IMR-90 (cell line): ENCODE measurements around the gene ATP2B2. TPM values are rescaled to one million over a fixed set of nuclear protein-coding genes. Genes with fewer than 3 reads are reported as not detected.

Source experiments
- ATAC-seq: fragments of 200-7000 bp; cut with Tn5 transposase; 2 replicates; pipeline ENCODE4 v1.9.1; 2020; ENCODE audit warnings: low read depth, mild to moderate bottlenecking, moderate library complexity
- BruUV-seq: library from RNA; stranded (reverse); fragments of 400-500 nt; replicated peaks from 2 replicates; lab custom pipeline; 2021; lab: Mats Ljungman, UMichigan
- CTCF ChIA-PET: fragments of 300-600 bp; formaldehyde crosslinking; extraction: SDS; loops from one replicate; lab custom pipeline; 2021; ENCODE audit warnings: antibody characterized with exemption; lab: Yijun Ruan, JAX
- POLR2A ChIA-PET: fragments of 300-600 bp; sonication (Branson Sonifier 250); formaldehyde crosslinking; loops from one replicate; lab custom pipeline; 2022; ENCODE audit warnings: antibody characterized with exemption; ENCODE audit not compliant: unreplicated experiment; lab: Charles Lee
- DNase-seq: peaks from one replicate; pipeline ENCODE4 v3.0.0; 2013
- H2AFZ ChIP-seq: replicated peaks from 2 replicates; pipeline ENCODE3; 2013; ENCODE audit warnings: low read length, mild to moderate bottlenecking; ENCODE audit not compliant: poor library complexity
- H2AK5ac ChIP-seq: 2 replicates; pipeline ENCODE4 v1.6.1; 2013; ENCODE audit warnings: low read depth, low read length, inconsistent platforms
- H2AK9ac ChIP-seq: replicated peaks from 2 replicates; pipeline ENCODE3; 2013; ENCODE audit warnings: mild to moderate bottlenecking, low read depth, low read length, moderate library complexity; ENCODE audit not compliant: poor library complexity
- H2BK120ac ChIP-seq: 2 replicates; pipeline ENCODE4 v1.6.1; 2013; ENCODE audit warnings: low read depth, low read length, inconsistent platforms
- H2BK15ac ChIP-seq: 3 replicates; pipeline ENCODE4 v1.6.1; 2013; ENCODE audit warnings: low read depth, low read length, inconsistent platforms
- H2BK20ac ChIP-seq: 2 replicates; pipeline ENCODE4 v1.6.1; 2013; ENCODE audit warnings: low read depth, mild to moderate bottlenecking, inconsistent platforms, low read length, moderate library complexity
- H2BK5ac ChIP-seq: 2 replicates; pipeline ENCODE4 v1.6.1; 2013; ENCODE audit warnings: mild to moderate bottlenecking, low read depth, low read length, inconsistent platforms; ENCODE audit not compliant: poor library complexity, severe bottlenecking
- H3K14ac ChIP-seq: replicated peaks from 2 replicates; pipeline ENCODE4 v1.6.1; 2013; ENCODE audit warnings: low read depth, low read length, inconsistent platforms
- H3K18ac ChIP-seq: 2 replicates; pipeline ENCODE4 v1.6.1; 2013; ENCODE audit warnings: low read depth, low read length, control low read depth
- H3K23ac ChIP-seq: 2 replicates; pipeline ENCODE4 v1.6.1; 2013; ENCODE audit warnings: low read depth, low read length, inconsistent platforms
- H3K27ac ChIP-seq: 2 replicates; pipeline ENCODE4 v1.5.1; 2013; ENCODE audit warnings: mild to moderate bottlenecking, control low read depth, low read length; ENCODE audit not compliant: insufficient read depth
- H3K27me3 ChIP-seq: 2 replicates; pipeline ENCODE4 v1.6.1; 2013; ENCODE audit warnings: low read length; ENCODE audit not compliant: control insufficient read depth, insufficient read depth
- H3K36me3 ChIP-seq: 2 replicates; pipeline ENCODE4 v1.6.1; 2013; ENCODE audit warnings: low read length, mixed read lengths; ENCODE audit not compliant: control insufficient read depth, insufficient read depth
- H3K4ac ChIP-seq: 2 replicates; pipeline ENCODE4 v1.6.1; 2013; ENCODE audit warnings: low read depth, low read length, inconsistent platforms
- H3K4me1 ChIP-seq: 2 replicates; pipeline ENCODE4 v1.6.1; 2013; ENCODE audit warnings: low read length, mixed read lengths; ENCODE audit not compliant: control insufficient read depth, insufficient read depth
- H3K4me2 ChIP-seq: 2 replicates; pipeline ENCODE4 v1.6.1; 2013; ENCODE audit warnings: low read depth, mild to moderate bottlenecking, control low read depth, low read length, moderate library complexity
- H3K4me3 ChIP-seq: 2 replicates; pipeline ENCODE4 v1.5.1; 2013; ENCODE audit warnings: low read depth, mild to moderate bottlenecking, control low read depth, low read length, moderate library complexity; ENCODE audit not compliant: insufficient read depth
- H3K56ac ChIP-seq: 2 replicates; pipeline ENCODE4 v1.6.1; 2013; ENCODE audit warnings: low read length, inconsistent platforms; ENCODE audit not compliant: insufficient read depth; ENCODE audit errors: extremely low read depth
- H3K79me1 ChIP-seq, 2 experiments: 2 replicates each; pipeline ENCODE4 v1.6.1; 2013; ENCODE audit warnings: low read length in 2 of 2, inconsistent platforms in 1 of 2, low read depth in 1 of 2
- H3K9ac ChIP-seq: 2 replicates; pipeline ENCODE4 v1.6.1; 2013; ENCODE audit warnings: low read depth, low read length, control low read depth
- H3K9me1 ChIP-seq: 2 replicates; pipeline ENCODE4 v1.6.1; 2013; ENCODE audit warnings: low read length, inconsistent platforms; ENCODE audit not compliant: insufficient read depth
- H3K9me3 ChIP-seq: 2 replicates; pipeline ENCODE4 v1.6.1; 2013; ENCODE audit warnings: low read length; ENCODE audit not compliant: control insufficient read depth, insufficient read depth
- H4K20me1 ChIP-seq: 2 replicates; pipeline ENCODE4 v1.6.1; 2013; ENCODE audit warnings: low read length, inconsistent platforms; ENCODE audit not compliant: insufficient read depth
- H4K5ac ChIP-seq: 2 replicates; pipeline ENCODE4 v1.6.1; 2013; ENCODE audit warnings: mild to moderate bottlenecking, low read depth, low read length, control low read depth
- H4K8ac ChIP-seq, 2 experiments: 2 replicates each; pipeline ENCODE4 v1.6.1; 2013; ENCODE audit warnings: low read depth in 2 of 2, low read length in 2 of 2, control low read depth in 1 of 2, inconsistent platforms in 1 of 2
- H4K91ac ChIP-seq: 2 replicates; pipeline ENCODE4 v1.6.1; 2013; ENCODE audit warnings: low read depth, low read length, inconsistent platforms; ENCODE audit not compliant: insufficient read depth
- BHLHE40 ChIP-seq: fragments of 150-350 bp; IDR thresholded peaks from 2 replicates; pipeline ENCODE4 v1.6.1; 2016; ENCODE audit warnings: mild to moderate bottlenecking, low read depth, low read length
- FOS ChIP-seq: fragments of 150-350 bp; IDR thresholded peaks from 2 replicates; pipeline ENCODE4 v1.6.1; 2016; ENCODE audit warnings: low read depth, low read length
- NFE2L2 ChIP-seq: fragments of 150-350 bp; IDR thresholded peaks from 2 replicates; pipeline ENCODE4 v1.6.1; 2016; ENCODE audit warnings: low read depth, mild to moderate bottlenecking, low read length
- POLR2A ChIP-seq: IDR thresholded peaks from 2 replicates; pipeline ENCODE4 v1.6.1; 2012; ENCODE audit warnings: mild to moderate bottlenecking, low read depth, low read length
- RAD21 ChIP-seq: IDR thresholded peaks from 2 replicates; pipeline ENCODE4 v1.6.1; 2012; ENCODE audit warnings: low read length, improper control_type of control experiment
- RFX5 ChIP-seq: IDR thresholded peaks from 2 replicates; pipeline ENCODE4 v1.8.0; 2012; ENCODE audit warnings: low read depth, mild to moderate bottlenecking, low read length, moderate library complexity
- SMC3 ChIP-seq: fragments of 150-350 bp; IDR thresholded peaks from 2 replicates; pipeline ENCODE4 v1.6.1; 2016; ENCODE audit warnings: low read depth, mild to moderate bottlenecking, antibody characterized with exemption, low read length, moderate library complexity
- WGBS, 2 experiments: methylation state at CpG; one replicate each; pipeline versions ENCODE4 v1.1.5 to v1.1.7; 2013; ENCODE audit warnings: missing lambda C conversion rate in 2 of 2; ENCODE audit not compliant: insufficient read length in 1 of 2; ENCODE audit errors: extremely low coverage in 2 of 2; 5-methylcytosine and 5-hydroxymethylcytosine counted together
- dilution Hi-C: fragments of 300-500 bp; cut with HindIII; formaldehyde crosslinking; loops from one replicate; pipeline ENCODE4 v1.14.3; 2018; ENCODE audit warnings: low sequenced_read_pairs; ENCODE audit not compliant: unreplicated experiment
- in situ Hi-C: fragments of 300-500 bp; cut with MboI; formaldehyde crosslinking; loops from 3 replicates; pipeline ENCODE4 v1.14.3; 2019; ENCODE audit warnings: low sequenced_read_pairs, inconsistent platforms, mixed read lengths
- intact Hi-C: fragments of 100-400 bp; cut with micrococcal nuclease; formaldehyde crosslinking; loops from 2 replicates; pipeline ENCODE4 v1.10.0; 2022
- polyA plus RNA-seq, 3 experiments: library from polyadenylated mRNA; depleted of rRNA; stranded (reverse); fragments of >200 nt; gene quantifications; 2 replicates each; pipeline ENCODE4 v1.2.3, GENCODE V29; 2012; ENCODE audit warnings: low replicate concordance in 1 of 3
- total RNA-seq: library from RNA; depleted of rRNA; stranded (reverse); fragments of >200 nt; gene quantifications from 2 replicates; pipeline ENCODE4 v1.2.3, GENCODE V29; 2012
- TF ChIP-seq, protein P1 (sequence below): fragments of 150-350 bp; IDR thresholded peaks from 2 replicates; pipeline ENCODE4 v1.6.1; 2016; ENCODE audit warnings: low read depth, mild to moderate bottlenecking, low read length, moderate library complexity, borderline replicate concordance
- TF ChIP-seq, protein P2 (sequence below): fragments of 150-350 bp; IDR thresholded peaks from 2 replicates; pipeline ENCODE4 v1.6.1; 2017; ENCODE audit warnings: mild to moderate bottlenecking, antibody characterized with exemption, low read length, low read depth

The ATP2B2 gene
- total and polyA plus RNA-seq, 2 of the 4 experiments (the other 2 are of a cell fraction), result under 0.01 to 0.02 TPM

DNA sequence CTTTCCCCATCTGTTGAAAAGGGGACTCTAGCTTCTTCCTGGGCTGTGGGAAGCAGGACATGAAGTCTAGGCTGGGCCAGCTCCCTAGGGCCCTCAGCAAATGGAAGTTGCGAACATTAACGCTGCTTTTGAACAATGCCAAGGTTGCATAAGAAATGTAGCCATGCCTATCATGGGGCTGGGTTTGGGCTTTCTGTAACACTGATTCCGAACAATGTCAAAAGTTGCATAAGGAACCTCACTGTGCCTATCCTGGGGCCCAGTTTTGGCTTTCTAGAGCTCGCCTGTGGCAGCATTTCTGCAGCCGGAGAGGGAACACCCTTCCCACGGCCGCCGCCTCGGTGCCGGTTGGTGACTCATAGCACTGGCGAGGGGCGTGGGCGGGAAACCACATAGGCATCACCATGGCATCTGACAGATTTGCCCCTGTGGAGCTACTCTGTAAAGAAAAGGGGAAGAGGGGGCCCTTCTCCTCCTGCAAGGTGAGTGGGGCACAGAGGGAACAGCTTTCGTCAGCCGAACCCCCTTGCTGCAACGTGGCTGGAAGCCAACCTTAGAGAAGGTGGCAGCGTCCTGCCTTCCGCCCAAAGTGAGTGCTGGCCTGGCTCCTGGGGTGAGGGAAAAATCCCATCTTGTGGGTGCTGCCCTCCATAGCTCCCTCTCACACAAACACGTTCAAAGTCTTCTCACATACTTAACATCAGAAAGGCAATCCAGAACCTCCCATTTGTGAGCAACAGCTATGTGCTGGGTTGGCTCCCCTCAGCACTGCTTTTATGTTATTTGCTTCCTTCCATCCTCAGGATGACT is 46.6 kb upstream of the ATP2B2 start (continued):
- TF ChIP-seq, protein P1, sequence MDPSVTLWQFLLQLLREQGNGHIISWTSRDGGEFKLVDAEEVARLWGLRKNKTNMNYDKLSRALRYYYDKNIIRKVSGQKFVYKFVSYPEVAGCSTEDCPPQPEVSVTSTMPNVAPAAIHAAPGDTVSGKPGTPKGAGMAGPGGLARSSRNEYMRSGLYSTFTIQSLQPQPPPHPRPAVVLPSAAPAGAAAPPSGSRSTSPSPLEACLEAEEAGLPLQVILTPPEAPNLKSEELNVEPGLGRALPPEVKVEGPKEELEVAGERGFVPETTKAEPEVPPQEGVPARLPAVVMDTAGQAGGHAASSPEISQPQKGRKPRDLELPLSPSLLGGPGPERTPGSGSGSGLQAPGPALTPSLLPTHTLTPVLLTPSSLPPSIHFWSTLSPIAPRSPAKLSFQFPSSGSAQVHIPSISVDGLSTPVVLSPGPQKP, result no peak

DNA sequence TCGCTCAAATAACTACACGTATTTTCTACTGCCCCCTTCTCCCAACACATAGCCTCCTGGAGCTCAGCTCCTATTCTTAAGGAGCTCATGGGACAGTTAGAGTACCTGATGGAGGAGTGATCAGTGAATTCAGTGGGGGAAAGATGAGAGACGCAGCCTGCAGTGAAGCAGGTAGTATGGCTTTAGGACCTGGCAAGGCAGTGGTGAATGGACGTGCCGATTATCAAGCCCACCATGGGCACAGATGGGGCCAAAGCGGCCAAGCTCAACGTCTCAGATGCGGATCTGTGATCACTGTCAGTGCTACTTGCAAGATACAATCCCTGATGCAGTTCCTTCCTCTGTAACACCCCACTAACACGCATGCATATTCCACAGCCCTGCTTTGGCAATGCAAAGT is 45.8 kb upstream of the ATP2B2 start:
- peaks cover 5% of the 10 kb centered on the region for H3K27me3 ChIP-seq
- H3K4me2 ChIP-seq, result no peak overlapping the region
- no peaks in the 10 kb centered on the region for H3K9me1 ChIP-seq
- H3K4ac ChIP-seq, result no peak overlapping the region
- ATAC-seq, result no peak
- H3K9ac ChIP-seq, result no peak overlapping the region
- no peak overlapping the region for H2BK20ac ChIP-seq
- H3K56ac ChIP-seq, result no peak overlapping the region
- H3K79me1 ChIP-seq, result no peaks in the 10 kb centered on the region
- dilution Hi-C loops, result no loop called here
- H3K14ac ChIP-seq, result no peak overlapping the region
- no peak for DNase-seq
- WGBS, 2 experiments, result 100% methylated on average over 1 of the region's 9 CpGs; no CpG with 5 or more reads in 1 of the 2 experiments
- ChIA-PET CTCF (no interaction called here), POLR2A (no interaction called here)
- no peak overlapping the region for H3K18ac ChIP-seq
- H3K23ac ChIP-seq, result no peak overlapping the region
- H2AFZ ChIP-seq, result no peak overlapping the region
- H3K4me1 ChIP-seq, result no peaks in the 10 kb centered on the region
- intact Hi-C loops, result no loop called here
- no peaks in the 10 kb centered on the region for H4K20me1 ChIP-seq
- H4K5ac ChIP-seq, result no peak overlapping the region
- no peak overlapping the region for H2AK5ac ChIP-seq
- no peak overlapping the region for H4K91ac ChIP-seq
- no peak overlapping the region for H3K27ac ChIP-seq
- H2AK9ac ChIP-seq, result no peak overlapping the region
- H3K4me3 ChIP-seq, result no peak overlapping the region
- no peaks in the 10 kb centered on the region for H3K9me3 ChIP-seq
- no peaks in the 10 kb centered on the region for H3K36me3 ChIP-seq
- no TSS peak for BruUV-seq
- no peak overlapping the region for H2BK15ac ChIP-seq
- no peak for TF ChIP-seq POLR2A
- no peak for TF ChIP-seq RAD21
- no peak for TF ChIP-seq SMC3
- TF ChIP-seq FOS, result no peak
- TF ChIP-seq, protein P2, sequence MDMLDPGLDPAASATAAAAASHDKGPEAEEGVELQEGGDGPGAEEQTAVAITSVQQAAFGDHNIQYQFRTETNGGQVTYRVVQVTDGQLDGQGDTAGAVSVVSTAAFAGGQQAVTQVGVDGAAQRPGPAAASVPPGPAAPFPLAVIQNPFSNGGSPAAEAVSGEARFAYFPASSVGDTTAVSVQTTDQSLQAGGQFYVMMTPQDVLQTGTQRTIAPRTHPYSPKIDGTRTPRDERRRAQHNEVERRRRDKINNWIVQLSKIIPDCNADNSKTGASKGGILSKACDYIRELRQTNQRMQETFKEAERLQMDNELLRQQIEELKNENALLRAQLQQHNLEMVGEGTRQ, result no peak
- no peak for TF ChIP-seq RFX5
- no peak for TF ChIP-seq NFE2L2
- no peak for TF ChIP-seq BHLHE40
- in situ Hi-C loops, result no loop called here
- no peak overlapping the region for H2BK5ac ChIP-seq
- H2BK120ac ChIP-seq, result no peak overlapping the region
- H4K8ac ChIP-seq, result no peak overlapping the region
